Fibroblast of upper back skin (primary cell): Measurements from ENCODE around the gene DPH3.

Experiments used
- DNase-seq: peaks from one replicate; pipeline ENCODE4 v3.0.0-alpha.2; 2013

The DPH3 gene

DNA sequence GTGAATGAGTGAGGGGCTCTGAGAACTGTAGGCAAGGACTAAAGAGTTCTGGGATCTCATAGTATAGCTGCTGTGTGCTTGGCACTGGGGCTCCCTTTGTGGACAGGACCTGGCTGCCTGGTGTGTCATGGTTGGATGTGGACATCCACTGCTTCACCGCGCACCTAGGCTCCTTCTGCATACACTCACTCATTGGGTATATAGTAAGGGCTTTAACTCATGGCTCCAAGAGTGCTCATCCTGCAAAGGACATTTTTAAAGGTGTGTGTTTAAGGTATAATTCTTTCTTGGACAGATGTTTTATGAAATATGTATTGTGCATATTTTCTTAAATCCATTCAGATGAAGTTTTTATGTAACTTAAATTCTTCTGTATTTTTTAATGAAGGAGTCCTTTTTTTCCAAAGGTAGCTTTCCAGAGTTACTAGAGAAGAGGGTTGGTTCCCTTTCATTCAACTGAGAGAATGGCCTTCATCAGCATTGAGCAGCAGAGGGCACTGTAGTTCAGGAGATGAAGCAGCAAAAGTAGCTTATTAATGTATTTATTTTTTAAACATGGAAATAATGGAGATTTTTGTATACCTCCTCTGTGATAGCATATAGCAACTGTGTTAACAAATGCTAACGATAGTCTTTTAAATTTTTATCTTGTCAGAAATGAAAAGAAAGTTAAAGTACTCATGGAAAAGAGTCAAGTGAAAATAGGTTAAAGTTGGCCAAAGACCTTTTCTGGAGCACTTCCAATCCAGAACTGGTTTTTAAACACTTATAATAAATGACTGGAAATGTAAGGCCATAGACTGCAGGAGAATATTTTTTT, 25.5 kb upstream of the DPH3 start:
- peak; percentile 65 for DNase-seq

DNA sequence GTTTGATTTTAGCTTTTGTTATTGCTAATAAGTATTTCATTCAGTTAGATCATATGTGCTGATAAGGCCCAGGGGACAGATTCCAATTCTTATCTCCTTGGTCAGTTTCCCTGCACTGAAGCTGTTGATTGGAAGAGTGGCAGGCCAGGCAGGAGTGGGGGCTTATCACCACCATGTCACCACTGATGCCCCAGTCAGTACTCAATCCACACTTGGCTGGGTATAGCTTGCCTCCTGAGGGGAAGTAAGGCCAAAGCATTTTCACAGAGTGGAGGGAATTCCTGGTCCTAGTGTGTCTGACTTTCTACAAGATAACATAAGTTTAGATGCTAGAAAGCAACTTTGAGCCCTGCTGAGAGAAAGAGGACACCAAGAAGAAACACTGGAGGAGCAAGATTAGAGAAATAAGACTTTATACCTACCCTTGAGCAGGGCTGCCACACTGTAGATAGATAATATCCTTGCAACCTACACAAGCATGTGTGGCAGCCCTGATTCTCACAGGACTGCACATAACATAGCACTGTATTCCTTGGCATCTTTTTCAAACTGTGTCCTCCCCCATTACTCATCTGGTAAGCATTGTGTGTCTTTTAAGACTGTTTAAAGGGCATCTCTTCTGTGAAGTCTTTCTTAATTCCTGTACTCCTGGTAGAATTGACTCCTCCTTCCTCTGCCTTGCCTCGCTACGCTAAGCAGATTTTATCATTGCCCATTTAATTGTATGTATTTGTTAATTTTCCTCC, 24.6 kb upstream of the DPH3 start:
- DNase-seq, result no peak

DNA sequence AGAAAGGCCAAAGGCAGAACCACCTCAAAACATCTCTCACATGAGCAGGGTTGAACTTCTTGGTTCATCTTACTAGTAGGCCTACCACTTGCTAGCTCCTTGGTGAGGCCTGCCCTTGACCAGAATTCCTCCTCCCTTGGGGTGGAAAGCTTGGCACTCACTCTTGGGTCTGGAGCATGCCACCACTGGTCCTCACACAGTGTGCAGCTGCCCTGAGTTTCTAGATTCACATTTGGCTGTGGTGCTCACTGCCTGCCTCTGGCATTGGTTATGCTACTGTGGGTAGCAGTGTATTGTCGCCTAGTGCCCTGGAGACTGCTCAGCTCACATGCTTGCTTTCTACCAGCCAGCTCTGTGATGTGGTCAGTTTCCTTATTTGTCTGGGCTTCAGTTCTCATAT, 23.9 kb upstream of the DPH3 start:
- DNase-seq, result no peak

DNA sequence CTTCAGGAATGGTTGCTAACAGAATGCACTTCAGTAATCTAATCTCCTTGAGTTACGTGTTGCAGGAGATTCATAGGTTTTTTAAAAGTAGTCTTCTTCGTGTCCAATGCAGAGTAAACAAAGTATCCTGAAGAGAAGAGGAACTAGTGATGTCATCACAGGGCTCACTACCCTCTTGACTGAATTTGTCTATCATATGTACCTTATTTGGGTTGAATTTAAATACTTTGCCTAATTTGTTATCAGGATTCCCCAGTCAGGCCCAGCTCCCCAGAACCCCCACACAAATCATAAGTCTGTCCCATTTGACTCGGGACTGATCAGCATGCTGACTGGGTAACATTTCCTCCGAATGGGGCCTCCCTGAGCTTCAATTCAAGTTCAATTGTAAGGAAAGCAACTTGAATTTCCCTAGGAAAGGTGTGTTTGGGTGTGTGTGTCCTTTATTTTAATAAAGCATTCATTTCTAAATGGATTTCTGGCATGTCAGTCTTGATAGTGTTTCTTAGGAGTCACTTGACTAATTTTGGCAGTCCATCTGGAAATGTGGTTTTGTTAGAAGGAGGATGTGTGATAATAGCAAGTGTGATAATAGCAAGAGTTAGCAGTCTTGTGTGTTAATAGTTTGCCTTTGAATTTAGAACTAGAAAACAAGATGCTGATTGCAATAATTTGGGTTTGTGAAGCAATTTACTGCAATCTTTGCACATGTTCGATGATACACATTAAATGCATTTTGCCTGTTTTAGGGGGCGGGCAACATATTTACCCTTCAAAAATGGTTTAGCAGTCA, 22.2 kb upstream of the DPH3 start:
- no peak for DNase-seq

DNA sequence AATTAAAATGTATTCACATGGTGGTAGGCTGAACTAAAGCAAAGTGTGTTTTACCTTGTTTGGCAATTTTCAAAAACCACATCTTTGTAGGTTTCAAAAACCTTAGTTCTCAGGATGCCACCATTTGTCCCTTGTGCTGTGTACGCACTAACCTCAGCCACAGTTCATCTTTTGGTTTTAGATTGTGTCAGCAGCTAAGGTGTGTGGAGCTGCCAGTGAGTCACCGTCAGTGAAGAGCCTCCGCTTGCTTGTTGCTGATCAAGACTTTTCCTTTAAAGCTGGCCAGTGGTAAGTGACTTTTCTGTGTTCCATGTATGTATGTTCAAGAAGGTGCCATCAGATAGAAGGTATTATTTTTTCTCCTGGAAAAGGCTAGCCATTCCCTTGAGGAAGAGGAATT, 21.4 kb upstream of the DPH3 start:
- DNase-seq, result no peak

DNA sequence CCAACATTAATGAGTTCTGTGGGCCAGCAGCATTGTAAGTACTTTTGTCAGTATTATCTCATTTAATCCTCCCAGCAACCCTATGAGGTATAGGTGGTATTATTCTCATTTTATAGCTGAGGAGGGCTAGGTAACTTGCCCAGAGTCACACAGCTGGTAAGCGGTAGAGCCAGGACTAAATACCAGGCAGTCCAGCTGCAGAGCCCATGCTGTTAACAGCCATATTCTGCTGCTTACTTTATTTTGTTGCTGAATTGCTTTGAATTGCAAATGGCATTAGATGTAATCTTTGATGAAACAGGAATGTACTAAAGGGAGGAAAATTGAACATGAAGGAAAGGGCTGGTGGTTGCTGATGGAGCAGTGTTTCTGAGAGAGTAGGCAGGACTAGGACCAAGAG, 19.9 kb upstream of the DPH3 start:
- no peak for DNase-seq

DNA sequence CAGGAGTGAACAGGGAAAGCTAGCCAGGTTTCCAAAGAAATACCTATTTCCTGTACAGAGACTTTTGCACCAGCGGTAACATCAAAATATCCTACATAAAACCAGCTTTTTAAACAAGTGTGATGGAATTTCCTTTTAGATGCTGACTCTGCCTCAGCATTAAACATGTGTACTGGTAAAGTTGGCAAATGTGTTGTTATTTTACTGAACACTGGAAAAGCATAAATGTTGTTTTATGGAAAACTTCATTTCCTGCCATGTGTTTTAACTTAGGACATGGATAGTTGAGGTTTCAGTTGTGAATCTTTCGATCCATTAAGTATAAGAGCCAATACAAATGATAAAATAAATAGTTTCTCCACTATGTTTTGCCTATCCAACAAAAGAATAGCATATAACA, 15.9 kb upstream of the DPH3 start:
- DNase-seq, result peak; percentile 45

DNA sequence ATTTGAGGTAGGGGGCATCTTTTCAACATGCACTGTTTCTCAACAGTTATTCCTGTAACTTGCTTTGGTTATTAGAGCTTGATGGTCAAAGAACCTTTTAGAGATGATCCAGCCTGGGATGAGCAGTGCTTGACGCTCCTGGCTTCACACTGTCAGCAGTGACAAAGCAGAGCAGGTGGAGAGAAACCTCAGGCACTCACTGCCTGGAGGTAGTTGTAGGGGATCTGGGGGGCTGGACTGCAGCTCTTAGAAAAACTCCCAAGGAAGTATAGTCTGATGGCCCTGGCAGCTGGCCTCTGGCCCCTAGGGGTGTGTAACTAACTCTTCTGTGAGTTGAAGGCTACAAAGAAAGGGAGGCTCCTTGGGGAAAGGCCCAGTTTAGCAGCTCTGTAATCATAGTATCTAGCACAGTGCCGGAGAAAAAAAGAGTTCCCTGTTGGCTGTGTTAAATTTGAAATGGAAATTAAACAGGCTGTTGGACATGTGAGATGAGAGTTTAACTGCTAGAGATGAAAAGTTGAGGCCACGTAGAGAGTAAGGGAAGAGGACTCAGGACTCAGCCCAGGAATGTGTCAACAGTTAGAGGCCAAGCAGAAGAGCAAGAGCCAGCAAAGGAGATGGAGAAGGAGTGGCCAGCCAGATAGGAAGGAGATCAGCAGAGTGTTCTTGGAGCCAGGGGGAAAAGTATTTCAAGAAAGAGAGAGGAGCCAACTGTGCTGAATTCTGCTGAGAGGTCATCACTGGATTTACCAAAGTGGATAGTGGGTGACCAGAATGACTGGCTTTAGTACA, 14.5 kb upstream of the DPH3 start:
- no peak for DNase-seq

DNA sequence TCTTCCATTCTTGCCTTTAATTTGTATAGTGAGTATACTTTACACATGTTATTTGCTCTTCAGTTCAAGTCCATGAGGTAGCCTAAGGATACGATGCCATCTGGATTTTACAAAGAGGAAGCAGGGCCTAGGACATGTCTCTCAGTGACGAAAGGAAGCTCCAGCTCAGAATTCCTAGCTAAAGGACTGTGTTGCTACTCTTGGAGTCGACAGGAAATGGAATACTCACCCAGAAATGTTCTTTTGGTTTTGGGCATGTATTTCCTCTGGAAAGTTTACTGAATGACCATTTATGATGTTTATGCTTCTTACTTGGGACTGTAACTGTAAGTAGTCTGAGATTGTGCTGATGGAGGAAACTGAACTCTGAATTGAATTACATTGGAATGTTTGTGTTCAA, 12.7 kb upstream of the DPH3 start:
- no peak for DNase-seq

DNA sequence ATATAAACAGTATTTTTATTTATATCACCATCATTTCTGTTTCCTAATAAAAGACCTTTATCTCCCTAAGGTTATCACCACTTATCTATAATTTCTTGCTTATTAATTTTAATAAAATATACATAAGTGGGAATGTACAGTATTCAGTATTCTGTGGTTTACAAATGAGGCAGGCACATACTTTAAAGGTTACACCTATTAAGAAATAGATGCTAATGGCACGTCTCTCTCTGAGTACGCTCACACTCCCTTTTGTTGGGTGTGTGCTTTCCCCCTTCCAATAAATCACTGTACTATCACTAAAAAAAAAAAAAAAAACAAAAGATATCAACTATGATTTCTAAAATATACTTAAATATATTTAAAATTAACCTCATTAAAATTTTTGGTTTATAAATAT, 9.1 kb upstream of the DPH3 start:
- DNase-seq, result no peak

DNA sequence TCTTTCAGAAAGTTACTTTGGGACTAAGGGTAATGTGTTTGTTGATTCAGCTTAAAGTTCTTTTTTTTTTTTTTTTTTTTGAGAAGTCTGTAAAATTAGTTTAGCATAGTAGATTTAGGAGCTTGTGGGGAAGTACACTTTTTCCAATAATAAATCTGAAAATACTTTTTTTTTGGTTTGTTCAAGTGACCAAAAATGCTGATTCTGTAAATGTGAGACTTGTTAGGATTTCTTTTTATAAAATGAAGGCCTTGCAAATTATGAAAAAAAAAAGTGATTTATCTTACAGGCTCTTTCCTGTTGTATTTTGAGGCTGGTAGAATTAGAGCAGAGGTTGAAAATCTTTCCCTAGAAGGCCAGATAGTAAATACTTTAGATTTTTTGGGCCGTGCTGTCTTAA, 7.8 kb upstream of the DPH3 start:
- no peak for DNase-seq

DNA sequence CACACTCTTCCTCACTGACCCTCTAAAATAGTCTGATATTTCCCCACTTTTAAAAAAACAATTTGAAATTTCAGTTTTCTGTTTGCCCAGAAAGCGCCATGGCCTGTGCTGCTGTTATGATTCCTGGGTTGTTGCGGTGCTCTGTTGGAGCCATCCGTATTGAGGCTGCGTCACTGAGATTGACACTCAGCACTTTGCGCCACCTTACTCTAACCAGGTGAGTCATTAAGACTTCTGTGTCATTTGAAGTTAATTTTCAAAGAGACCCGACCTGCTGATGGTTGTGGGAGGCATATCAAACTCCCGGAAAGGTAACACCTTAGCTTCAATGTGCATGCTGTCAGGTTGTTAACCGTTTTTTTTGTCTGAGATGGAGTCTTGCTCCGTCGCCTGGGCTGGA, 6.1 kb upstream of the DPH3 start:
- no peak for DNase-seq

DNA sequence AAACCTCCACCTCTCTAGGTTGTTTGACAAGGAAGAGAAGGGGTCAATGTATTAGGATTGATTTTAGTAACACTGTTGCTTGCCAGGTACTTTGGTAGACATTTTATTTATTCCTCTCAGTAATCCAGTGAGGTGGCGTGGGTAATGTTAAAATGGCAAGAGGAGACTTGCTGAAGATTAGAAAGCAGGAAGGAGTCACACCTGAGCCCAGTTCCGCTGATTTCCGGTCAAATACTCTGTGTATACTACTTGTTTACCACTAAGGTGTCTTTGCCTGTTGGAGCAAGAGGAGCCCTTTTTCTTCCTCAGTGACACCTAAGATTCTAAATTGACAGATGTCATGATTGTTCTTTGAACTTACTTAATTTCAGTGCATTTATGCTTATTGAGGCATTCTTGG, 2.0 kb upstream of the DPH3 start:
- no peak for DNase-seq

DNA sequence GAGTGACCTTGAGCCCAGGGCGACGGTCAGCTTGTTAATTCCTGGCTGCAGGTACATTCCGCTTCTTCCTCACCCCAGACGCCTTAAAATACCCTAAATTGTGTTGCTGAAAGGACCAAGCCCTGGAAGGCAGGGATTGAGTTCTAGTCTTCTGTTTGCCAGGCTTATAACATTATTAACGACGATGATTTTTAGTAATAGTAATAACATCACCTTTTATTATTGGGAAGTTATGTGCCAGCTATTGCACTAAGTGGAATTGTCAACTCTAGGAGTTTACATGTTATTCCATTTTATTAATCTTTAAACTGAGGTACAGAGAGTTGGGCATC, 678 bp upstream of the DPH3 start:
- no peak for DNase-seq

DNA sequence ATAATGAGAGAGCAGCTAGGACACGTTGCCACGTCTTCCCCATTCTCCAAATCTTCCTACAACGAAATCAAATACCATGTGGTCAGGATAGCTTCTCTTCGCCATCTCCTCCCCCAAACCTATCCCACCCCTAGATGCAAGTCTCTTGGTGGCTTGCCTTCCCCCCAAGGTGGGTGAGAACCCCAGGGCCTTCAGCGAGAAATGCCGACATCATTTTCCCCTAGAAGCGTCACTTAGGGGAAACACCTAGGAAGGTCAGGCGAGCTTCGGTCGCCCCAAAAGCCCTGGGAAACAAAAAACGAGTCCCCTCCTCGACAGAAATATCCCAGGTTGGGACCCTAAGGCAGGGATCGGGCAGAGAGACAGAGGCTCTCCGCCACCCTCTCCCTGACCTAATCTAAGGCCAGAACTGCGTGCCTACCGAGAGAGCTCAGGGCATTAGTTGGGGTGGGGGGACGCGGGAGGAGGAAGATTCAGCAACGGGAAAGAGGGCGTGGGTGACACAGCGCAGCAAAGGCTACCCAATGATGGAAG, 502 bp downstream of the DPH3 start:
- no peak for DNase-seq

DNA sequence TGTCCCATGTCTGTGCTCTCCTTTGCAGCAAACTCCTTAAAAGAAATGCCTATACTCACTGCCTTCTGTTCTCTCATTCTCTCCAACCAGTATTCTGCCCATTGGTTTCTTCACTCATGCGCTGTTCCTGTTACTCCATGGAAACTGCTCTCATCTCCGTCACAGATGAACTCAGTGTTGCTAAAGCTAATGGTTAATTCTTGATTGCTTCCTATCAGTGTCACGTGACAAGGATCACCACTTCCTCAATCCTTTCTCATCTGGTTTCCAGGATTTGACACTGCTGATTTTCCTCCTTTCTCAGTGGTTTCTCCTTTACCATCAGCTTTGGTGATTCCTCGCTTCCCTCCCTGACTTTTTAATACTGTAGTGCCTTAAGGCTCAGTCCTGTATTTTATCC, 2.6 kb downstream of the DPH3 start:
- DNase-seq, result no peak

DNA sequence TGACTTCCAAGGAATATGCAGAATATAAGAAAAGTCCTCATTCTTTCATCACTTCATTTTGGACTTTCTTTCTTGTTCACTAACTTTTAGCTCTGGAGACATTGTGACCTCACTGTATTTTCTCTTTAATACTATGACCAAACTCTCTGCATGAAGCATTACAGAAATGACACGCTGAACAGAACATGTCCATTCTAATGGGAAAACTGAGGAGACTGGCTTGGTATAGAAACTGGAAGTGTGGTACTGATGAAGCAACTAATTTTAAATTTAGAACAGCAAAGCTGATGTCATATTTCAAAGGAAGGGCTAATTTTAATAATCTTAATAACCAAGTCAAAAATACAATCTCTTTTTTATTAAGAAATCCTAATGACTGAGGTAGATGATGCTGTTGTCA, 4.7 kb downstream of the DPH3 start:
- no peak for DNase-seq

DNA sequence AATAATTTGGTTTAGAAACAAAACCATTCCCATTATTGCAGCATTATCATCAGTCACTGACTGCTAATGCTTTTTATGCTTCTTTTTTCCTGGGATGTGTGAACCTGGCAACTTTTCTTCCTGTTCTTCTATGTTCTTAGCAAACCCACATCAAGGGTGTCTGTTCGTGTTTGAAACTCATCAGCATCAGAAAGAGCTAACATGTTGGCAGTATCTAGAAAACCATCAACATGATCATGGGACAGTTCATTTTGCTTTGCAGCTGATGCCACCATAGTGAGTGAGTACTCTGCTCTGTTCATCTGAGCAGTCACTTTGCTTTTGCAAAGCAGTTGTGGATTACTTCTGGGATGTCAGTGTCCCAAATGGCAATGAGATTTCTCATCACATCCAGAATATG, 5.9 kb downstream of the DPH3 start:
- no peak for DNase-seq

DNA sequence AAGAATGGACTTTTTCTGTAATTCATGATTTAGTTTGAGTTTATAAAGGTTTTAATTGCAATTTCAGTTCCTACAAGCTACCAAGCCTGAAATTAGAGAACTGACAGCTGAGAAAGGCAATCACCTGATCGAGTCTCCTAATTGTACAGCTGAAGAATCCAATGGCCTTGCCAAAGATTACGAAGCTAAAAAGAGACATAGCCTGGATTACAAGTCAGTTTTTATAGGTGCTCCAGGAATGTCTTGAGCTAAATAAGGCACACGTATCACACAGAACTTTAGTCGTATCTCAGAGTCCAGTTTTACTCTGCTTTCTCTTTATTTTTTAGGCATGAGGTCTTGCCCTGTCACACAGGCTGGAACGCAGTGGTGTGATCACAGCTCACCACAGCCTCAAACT, 6.6 kb downstream of the DPH3 start:
- DNase-seq, result no peak

DNA sequence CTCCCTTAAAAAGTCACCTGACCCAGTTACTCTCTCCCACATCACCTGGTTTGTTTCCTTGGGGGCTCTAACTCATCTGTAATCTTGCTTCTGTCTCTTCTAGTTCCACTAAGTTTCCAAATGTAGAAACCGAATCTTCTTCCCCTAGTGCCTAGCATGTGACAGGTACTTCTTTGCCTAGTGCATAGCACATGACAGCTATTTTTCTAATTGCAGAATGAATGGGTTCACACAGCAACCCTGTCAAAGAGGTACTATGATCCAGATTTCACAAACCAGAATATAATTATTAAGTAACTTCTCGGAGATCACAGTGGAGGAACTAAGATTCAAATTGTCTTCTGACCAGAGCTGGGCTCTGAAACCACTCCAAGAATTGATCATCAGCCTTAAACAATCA, 7.4 kb downstream of the DPH3 start:
- DNase-seq, result no peak

DNA sequence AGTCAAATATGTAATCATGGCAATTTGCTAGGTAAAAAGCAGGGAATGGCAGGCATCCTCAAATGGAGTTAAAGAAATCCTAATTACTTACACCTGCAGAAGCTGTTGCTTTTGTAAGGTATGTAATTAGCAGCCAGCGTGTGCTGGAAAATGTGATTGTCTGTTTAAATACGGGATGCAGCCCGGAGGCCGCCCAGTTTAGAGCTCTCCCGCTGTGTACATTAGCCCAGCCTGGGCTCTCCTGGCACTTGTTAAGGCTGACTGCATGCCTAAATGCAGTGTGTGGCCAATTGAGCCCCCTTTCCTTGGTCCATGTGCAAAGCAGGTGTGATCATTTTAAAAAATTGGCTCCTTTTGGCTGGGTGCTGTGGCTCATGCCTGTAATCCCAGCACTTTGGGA, 9.0 kb downstream of the DPH3 start:
- DNase-seq, result no peak

DNA sequence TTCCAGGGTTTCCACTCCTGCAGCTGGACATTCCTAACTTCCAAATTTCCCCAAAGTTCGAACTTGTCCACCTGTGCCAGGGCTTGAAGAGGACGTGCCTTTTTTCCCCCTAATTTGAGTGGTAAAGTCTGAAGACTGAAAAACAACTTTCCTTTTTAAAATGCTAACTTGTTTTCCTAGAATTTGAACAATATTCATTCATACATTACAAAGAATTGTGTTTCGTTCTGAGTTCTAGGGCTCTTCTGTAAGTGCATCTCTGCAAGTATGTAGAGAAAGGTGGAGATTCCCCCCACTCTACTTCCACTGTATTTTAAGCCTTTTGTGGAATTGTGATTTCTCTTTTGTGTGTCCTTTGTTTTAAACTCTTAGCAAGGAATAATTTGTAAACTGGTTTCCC, 9.4 kb downstream of the DPH3 start:
- no peak for DNase-seq

DNA sequence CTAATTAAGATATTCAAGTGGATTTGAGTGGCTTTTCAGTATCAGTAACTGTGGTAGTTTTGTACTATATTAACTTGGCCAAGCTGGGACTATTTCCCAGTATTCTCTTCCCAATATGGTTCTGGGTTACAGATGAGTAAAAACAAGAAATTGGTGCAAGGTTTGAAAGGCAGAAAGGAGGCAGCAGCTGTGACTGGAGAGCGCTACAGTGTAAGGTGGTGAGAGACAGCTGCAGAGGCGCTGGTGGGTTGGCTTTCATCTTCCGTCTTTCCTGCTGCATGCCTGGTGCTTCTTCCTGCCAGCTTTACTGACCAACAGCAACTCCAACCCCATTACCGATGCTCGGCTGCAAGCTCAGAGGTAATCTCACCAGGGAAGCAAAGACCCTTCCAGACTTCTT, 9.8 kb downstream of the DPH3 start:
- no peak for DNase-seq
